Activated T-cell treated with anti-CD3 and anti-CD28 coated beads, Interleukin-2, amount 50 U/mL, for 72 hours (primary cell): ENCODE data around the gene TENT5A. TPM values are rescaled to one million over a fixed set of nuclear protein-coding genes. Genes with fewer than 3 reads are reported as not detected.
A peak's percentile ranks its signal among the peaks of the same experiment; 100 is the strongest.

Experiments
- ATAC-seq, 2 donors: fragments of 150-1000 bp; cut with Tn5 transposase; replicated peaks in 1 of 2; 2 replicates each; pipeline ENCODE4 v1.10.0; 2021; ENCODE audit warnings: moderate library complexity in 2 of 2, mild to moderate bottlenecking in 1 of 2
- DNase-seq, 2 donors: peaks; one replicate each; pipeline ENCODE4 v3.0.0; 2021 to 2022; ENCODE audit warnings: mixed read lengths in 1 of 2
- H3K27ac Mint-ChIP-seq: one replicate; pipeline ENCODE4 v1.8.0; 2022; ENCODE audit warnings: mild to moderate bottlenecking, moderate library complexity, mixed read lengths
- H3K27me3 Mint-ChIP-seq: one replicate; pipeline ENCODE4 v1.8.0; 2022; ENCODE audit warnings: low read depth, mixed read lengths
- H3K36me3 Mint-ChIP-seq, 2 donors: one replicate each; pipeline ENCODE4 v1.8.0; 2022; ENCODE audit warnings: mixed read lengths in 2 of 2, mild to moderate bottlenecking in 1 of 2; ENCODE audit not compliant: insufficient read depth in 2 of 2
- H3K4me1 Mint-ChIP-seq: one replicate; pipeline ENCODE4 v1.8.0; 2022; ENCODE audit warnings: low read depth, mixed read lengths
- H3K4me3 Mint-ChIP-seq, 2 donors: one replicate each; pipeline ENCODE4 v1.8.0; 2022; ENCODE audit warnings: mild to moderate bottlenecking in 2 of 2, mixed read lengths in 2 of 2, moderate library complexity in 2 of 2
- H3K9me3 Mint-ChIP-seq, 2 donors: one replicate each; pipeline ENCODE4 v1.8.0; 2022; ENCODE audit warnings: mixed read lengths in 2 of 2
- total RNA-seq, 2 donors: library from RNA; stranded (reverse); gene quantifications; one replicate each; pipeline ENCODE4 v1.2.3, GENCODE V29; 2022

Gene TENT5A
- total RNA-seq, 2 donors from 2014 or later = 1.7 to 2.4 TPM

- no peak overlapping the region for H3K4me3 Mint-ChIP-seq
Measured at GRCh38 chr6:81739230-81740195, 13.0 kb downstream of the TENT5A start.

GRCh38 chr6:81736428-81736827, 16.1 kb downstream of the TENT5A start:
- Mint-ChIP-seq H3K4me1 (no peaks in the 10 kb centered on the region), H3K9me3 (no peaks in the 10 kb centered on the region), H3K27ac (no peak overlapping the region), H3K36me3 (no peaks in the 10 kb centered on the region), H3K4me3 (no peak overlapping the region), H3K27me3 (no peaks in the 10 kb centered on the region)
- ATAC-seq = no peak
- DNase-seq = no peak

More at GRCh38 chr6:81739230-81740195, 13.0 kb downstream of the TENT5A start:
- Mint-ChIP-seq H3K27ac (no peak overlapping the region), H3K9me3 (no peaks in the 10 kb centered on the region), H3K36me3 (no peaks in the 10 kb centered on the region), H3K27me3 (no peaks in the 10 kb centered on the region), H3K4me1 (no peaks in the 10 kb centered on the region)
- DNase-seq (no peak), ATAC-seq (no peak)

GRCh38 chr6:81735756-81736380, 16.6 kb downstream of the TENT5A start:
- H3K4me3 Mint-ChIP-seq = no peak overlapping the region
- no peaks in the 10 kb centered on the region for H3K36me3 Mint-ChIP-seq
- H3K4me1 Mint-ChIP-seq = no peaks in the 10 kb centered on the region
- no peaks in the 10 kb centered on the region for H3K9me3 Mint-ChIP-seq
- DNase-seq (no peak), ATAC-seq (no peak)
- no peaks in the 10 kb centered on the region for H3K27me3 Mint-ChIP-seq
- H3K27ac Mint-ChIP-seq = no peak overlapping the region

- ATAC-seq (no peak), DNase-seq (no peak)
- Mint-ChIP-seq H3K27ac (no peak overlapping the region), H3K4me1 (no peaks in the 10 kb centered on the region), H3K27me3 (no peaks in the 10 kb centered on the region), H3K4me3 (no peak overlapping the region), H3K9me3 (no peaks in the 10 kb centered on the region), H3K36me3 (no peaks in the 10 kb centered on the region)
Measured at GRCh38 chr6:81734500-81735150, 17.9 kb downstream of the TENT5A start.

- no peak for DNase-seq
- Mint-ChIP-seq H3K4me1 (no peaks in the 10 kb centered on the region), H3K27me3 (no peaks in the 10 kb centered on the region), H3K9me3 (no peaks in the 10 kb centered on the region), H3K27ac (no peak overlapping the region), H3K36me3 (no peaks in the 10 kb centered on the region), H3K4me3 (no peak overlapping the region)
- no peak for ATAC-seq
Measured at GRCh38 chr6:81734081-81734480, 18.4 kb downstream of the TENT5A start.

- ATAC-seq (peak in 1 of 2 donors; percentile 28), DNase-seq (no peak)
- Mint-ChIP-seq H3K36me3 (no peaks in the 10 kb centered on the region), H3K27me3 (no peaks in the 10 kb centered on the region), H3K4me3 (no peak overlapping the region), H3K4me1 (peaks cover 7% of the 10 kb centered on the region), H3K9me3 (no peaks in the 10 kb centered on the region), H3K27ac (no peak overlapping the region)
Measured at GRCh38 chr6:81731814-81732213, 20.7 kb downstream of the TENT5A start.

GRCh38 chr6:81727876-81728517, 24.5 kb downstream of the TENT5A start:
- H3K36me3 Mint-ChIP-seq = no peaks in the 10 kb centered on the region
- peaks cover 6% of the 10 kb centered on the region for H3K27me3 Mint-ChIP-seq
- H3K27ac Mint-ChIP-seq = no peak overlapping the region
- peaks cover 7% of the 10 kb centered on the region for H3K4me1 Mint-ChIP-seq
- H3K4me3 Mint-ChIP-seq = peak overlapping the region in 1 of 2 donors; percentile 19
- H3K9me3 Mint-ChIP-seq = no peaks in the 10 kb centered on the region
- ATAC-seq (peak; percentile 81 to 94), DNase-seq (peak; percentile 11 to 14)

GRCh38 chr6:81725127-81725526, 27.4 kb downstream of the TENT5A start:
- H3K27ac Mint-ChIP-seq = no peak overlapping the region
- ATAC-seq (no peak), DNase-seq (no peak)
- peaks cover 7% of the 10 kb centered on the region for H3K4me1 Mint-ChIP-seq
- H3K36me3 Mint-ChIP-seq = no peaks in the 10 kb centered on the region
- peaks cover 6% of the 10 kb centered on the region for H3K27me3 Mint-ChIP-seq
- H3K9me3 Mint-ChIP-seq = no peaks in the 10 kb centered on the region
- no peak overlapping the region for H3K4me3 Mint-ChIP-seq

GRCh38 chr6:81722506-81723223, 29.8 kb downstream of the TENT5A start:
- ATAC-seq = no peak
- H3K27me3 Mint-ChIP-seq = peaks cover 6% of the 10 kb centered on the region
- no peaks in the 10 kb centered on the region for H3K36me3 Mint-ChIP-seq
- no peak for DNase-seq
- no peak overlapping the region for H3K27ac Mint-ChIP-seq
- no peaks in the 10 kb centered on the region for H3K9me3 Mint-ChIP-seq
- H3K4me3 Mint-ChIP-seq = no peak overlapping the region
- peaks cover under 1% of the 10 kb centered on the region for H3K4me1 Mint-ChIP-seq

- Mint-ChIP-seq H3K4me3 (no peak overlapping the region), H3K4me1 (no peaks in the 10 kb centered on the region)
Measured at GRCh38 chr6:81720427-81720826, 32.1 kb downstream of the TENT5A start.

GRCh38 chr6:81718126-81718525, 34.4 kb downstream of the TENT5A start:
- Mint-ChIP-seq H3K27ac (no peak overlapping the region), H3K4me1 (no peaks in the 10 kb centered on the region), H3K9me3 (no peaks in the 10 kb centered on the region), H3K27me3 (no peaks in the 10 kb centered on the region), H3K36me3 (no peaks in the 10 kb centered on the region), H3K4me3 (no peak overlapping the region)
- no peak for ATAC-seq
- no peak for DNase-seq

More at GRCh38 chr6:81720427-81720826, 32.1 kb downstream of the TENT5A start:
- Mint-ChIP-seq H3K27me3 (peaks cover 1% of the 10 kb centered on the region), H3K27ac (no peak overlapping the region), H3K36me3 (no peaks in the 10 kb centered on the region), H3K9me3 (no peaks in the 10 kb centered on the region)
- DNase-seq = no peak
- no peak for ATAC-seq

GRCh38 chr6:81714684-81715083, 37.8 kb downstream of the TENT5A start:
- Mint-ChIP-seq H3K4me1 (no peaks in the 10 kb centered on the region), H3K27ac (no peak overlapping the region), H3K27me3 (no peaks in the 10 kb centered on the region), H3K36me3 (peaks cover 0 to 2% of the 10 kb centered on the region in 2 donors), H3K9me3 (peaks cover 2 to 3% of the 10 kb centered on the region in 2 donors), H3K4me3 (no peak overlapping the region)
- ATAC-seq (no peak), DNase-seq (no peak)
